Loucy (cell line): ENCODE measurements around the gene LCA5.
"Not testable (repeated sequence)": the region's sequence is repeated elsewhere in the genome, so short reads cannot be mapped to it uniquely, and the experiment has no call there.

ENCODE experiments used
- H2AFZ ChIP-seq: fragments of 200-600 bp; sonication (generic); 2 replicates; pipeline ENCODE4 v1.6.0; 2016; ENCODE audit warnings: antibody characterized with exemption, mild to moderate bottlenecking, low read length, moderate library complexity
- H3F3A ChIP-seq: fragments of 200-600 bp; 2 replicates; pipeline ENCODE4 v1.6.0; 2016; ENCODE audit warnings: antibody characterized with exemption, low read depth, mild to moderate bottlenecking
- H3K27me3 ChIP-seq: fragments of 200-600 bp; sonication (generic); 2 replicates; pipeline ENCODE4 v1.6.1; 2014; ENCODE audit warnings: low read length, mild to moderate bottlenecking; ENCODE audit not compliant: insufficient read depth, poor library complexity, severe bottlenecking
- H3K36me3 ChIP-seq: fragments of 200-600 bp; sonication (generic); 2 replicates; pipeline ENCODE4 v1.6.1; 2016; ENCODE audit warnings: low read length; ENCODE audit not compliant: insufficient read depth
- H3K4me1 ChIP-seq: fragments of 200-600 bp; sonication (generic); 2 replicates; pipeline ENCODE4 v1.5.1; 2014; ENCODE audit warnings: low read length, mild to moderate bottlenecking; ENCODE audit not compliant: insufficient read depth, poor library complexity, severe bottlenecking
- H3K4me2 ChIP-seq: fragments of 200-600 bp; sonication (generic); 2 replicates; pipeline ENCODE4 v1.6.0; 2014; ENCODE audit warnings: antibody characterized with exemption, low read length, low read depth, mild to moderate bottlenecking; ENCODE audit not compliant: poor library complexity, severe bottlenecking
- H3K4me3 ChIP-seq: fragments of 200-600 bp; sonication (generic); 2 replicates; pipeline ENCODE4 v1.5.1; 2014; ENCODE audit warnings: low read length, mild to moderate bottlenecking, mixed read lengths; ENCODE audit not compliant: poor library complexity, severe bottlenecking
- H3K79me2 ChIP-seq: fragments of 200-600 bp; sonication (generic); 2 replicates; pipeline ENCODE4 v1.6.1; 2014; ENCODE audit warnings: low read length; ENCODE audit not compliant: insufficient read depth
- H3K9ac ChIP-seq: fragments of 200-600 bp; sonication (generic); 2 replicates; pipeline ENCODE4 v1.6.0; 2014; ENCODE audit warnings: mild to moderate bottlenecking, low read depth, low read length, moderate library complexity; ENCODE audit not compliant: poor library complexity, severe bottlenecking
- H3K9me2 ChIP-seq: fragments of 200-600 bp; sonication (generic); replicated peaks from 2 replicates; pipeline ENCODE4 v1.6.1; 2016; ENCODE audit warnings: low read depth, low read length, mixed read lengths
- H3K9me3 ChIP-seq: fragments of 200-600 bp; sonication (generic); 2 replicates; pipeline ENCODE4 v1.6.1; 2014; ENCODE audit warnings: mild to moderate bottlenecking, antibody characterized with exemption, low read length, low read depth; ENCODE audit not compliant: insufficient read depth
- H4K20me1 ChIP-seq: fragments of 200-600 bp; sonication (generic); 2 replicates; pipeline ENCODE4 v1.6.0; 2014; ENCODE audit warnings: antibody characterized with exemption, low read length, mild to moderate bottlenecking; ENCODE audit not compliant: insufficient read depth, poor library complexity, severe bottlenecking
- CTCF ChIP-seq: fragments of 200-600 bp; sonication (generic); conservative IDR thresholded peaks from 2 replicates; pipeline ENCODE4 v1.5.1; 2014; ENCODE audit warnings: mild to moderate bottlenecking, antibody characterized with exemption, low read length
- EZH2phosphoT487 ChIP-seq: fragments of 200-600 bp; IDR thresholded peaks from 2 replicates; pipeline ENCODE4 v1.6.1; 2018; ENCODE audit warnings: antibody characterized with exemption, mild to moderate bottlenecking, moderate library complexity, borderline replicate concordance

The LCA5 gene

GRCh38 chr6:79536954-79537747, at the start of gene LCA5:
Gene LCA5 (minus strand): TSS chr6:79537430. CDS start chr6:79518894, 18,536 bp downstream.
- H3F3A ChIP-seq: no peaks in the 10 kb centered on the region
- no peaks in the 10 kb centered on the region for H3K27me3 ChIP-seq
- no peaks in the 10 kb centered on the region for H3K79me2 ChIP-seq
- no peaks in the 10 kb centered on the region for H4K20me1 ChIP-seq
- TF ChIP-seq EZH2phosphoT487 (no peak), CTCF (no peak)
- no peaks in the 10 kb centered on the region for H3K9me3 ChIP-seq
- no peak within 1 kb of the TSS for H3K9ac ChIP-seq
- no peaks in the 10 kb centered on the region for H3K36me3 ChIP-seq
- no peak within 1 kb of the TSS for H3K4me3 ChIP-seq
- no peaks in the 10 kb centered on the region for H3K9me2 ChIP-seq
- no peak within 1 kb of the TSS for H2AFZ ChIP-seq
- no peaks in the 10 kb centered on the region for H3K4me1 ChIP-seq
- no peak within 1 kb of the TSS for H3K4me2 ChIP-seq

GRCh38 chr6:79586548-79586947, 49.3 kb upstream of the LCA5 start:
- H3K9me2 ChIP-seq: no peaks in the 10 kb centered on the region
- H3K9ac ChIP-seq: no peak overlapping the region
- no peak overlapping the region for H3K4me3 ChIP-seq
- H2AFZ ChIP-seq: no peak overlapping the region
- H3K36me3 ChIP-seq: no peaks in the 10 kb centered on the region
- TF ChIP-seq EZH2phosphoT487 (no peak), CTCF (peak; percentile 38)
- no peaks in the 10 kb centered on the region for H3K27me3 ChIP-seq
- H3K79me2 ChIP-seq: no peaks in the 10 kb centered on the region
- no peaks in the 10 kb centered on the region for H3F3A ChIP-seq
- H3K4me2 ChIP-seq: no peak overlapping the region
- no peaks in the 10 kb centered on the region for H4K20me1 ChIP-seq
- no peaks in the 10 kb centered on the region for H3K4me1 ChIP-seq
- no peaks in the 10 kb centered on the region for H3K9me3 ChIP-seq

- Histone ChIP-seq H3K27me3 (no peaks in the 10 kb centered on the region), H2AFZ (no peak overlapping the region), H3K36me3 (no peaks in the 10 kb centered on the region), H3K4me3 (no peak overlapping the region), H3F3A (no peaks in the 10 kb centered on the region), H4K20me1 (no peaks in the 10 kb centered on the region), H3K79me2 (no peaks in the 10 kb centered on the region), H3K4me2 (no peak overlapping the region), H3K9me3 (no peaks in the 10 kb centered on the region), H3K9ac (no peak overlapping the region), H3K4me1 (no peaks in the 10 kb centered on the region), H3K9me2 (no peaks in the 10 kb centered on the region)
- TF ChIP-seq CTCF (no peak), EZH2phosphoT487 (no peak)
Measured at GRCh38 chr6:79584332-79584731, 47.1 kb upstream of the LCA5 start.

- not testable (repeated sequence) for H3K4me3 ChIP-seq, H3K9me3 ChIP-seq, H3K9me2 ChIP-seq, H3K36me3 ChIP-seq, H2AFZ ChIP-seq, H3F3A ChIP-seq, H3K4me1 ChIP-seq, H3K27me3 ChIP-seq, H3K4me2 ChIP-seq, H4K20me1 ChIP-seq, H3K79me2 ChIP-seq, H3K9ac ChIP-seq
Measured at GRCh38 chr6:79577926-79578325, 40.7 kb upstream of the LCA5 start.
